GM18907 (cell line): Measurements from ENCODE around the gene CCDC142.

Experiments used
- ATAC-seq: cut with Tn5 transposase; IDR thresholded peaks from one replicate; pipeline ENCODE4 v1.9.1; 2021; ENCODE audit warnings: mild to moderate bottlenecking, moderate library complexity; ENCODE audit not compliant: unreplicated experiment

Gene CCDC142

DNA sequence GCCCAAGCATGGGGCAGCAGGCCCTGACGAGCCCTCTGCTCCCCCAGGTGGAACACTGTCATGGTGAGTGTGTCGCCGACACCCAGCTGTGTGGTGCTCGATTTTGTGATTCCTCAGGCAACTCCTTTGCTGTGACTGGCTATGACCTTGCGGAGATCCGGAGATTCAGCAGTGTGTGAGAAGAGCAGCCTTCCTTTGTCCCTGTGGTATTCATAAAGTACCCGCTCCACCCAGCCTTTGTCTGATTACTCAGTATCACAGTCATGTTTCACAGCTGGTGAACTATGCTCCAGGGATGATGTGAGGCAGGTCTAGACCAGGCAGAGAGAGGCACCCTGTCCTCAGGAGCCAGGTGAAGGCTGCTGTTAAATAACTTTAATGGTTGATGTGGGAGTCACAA lies 57.3 kb downstream of the CCDC142 start:
- no peak for ATAC-seq

DNA sequence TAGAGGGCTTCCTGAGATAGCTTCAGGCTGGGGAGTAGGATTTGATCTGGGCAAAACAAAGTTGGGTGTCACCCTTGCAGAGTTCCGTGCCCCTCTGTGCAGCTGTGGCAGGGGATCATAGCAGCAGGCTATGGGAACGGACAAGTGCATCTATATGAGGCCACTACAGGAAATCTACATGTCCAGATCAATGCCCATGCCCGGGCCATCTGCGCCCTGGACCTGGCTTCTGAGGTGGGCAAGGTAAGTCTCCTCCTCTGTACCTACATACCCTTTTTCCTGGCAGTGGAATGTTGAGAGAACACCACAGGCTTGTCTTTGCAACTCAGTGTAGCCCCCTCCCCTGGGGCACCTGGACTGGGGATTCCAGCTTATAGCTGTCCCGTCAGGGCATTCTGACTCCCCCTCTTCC lies 57.8 kb downstream of the CCDC142 start:
- ATAC-seq, result no peak

DNA sequence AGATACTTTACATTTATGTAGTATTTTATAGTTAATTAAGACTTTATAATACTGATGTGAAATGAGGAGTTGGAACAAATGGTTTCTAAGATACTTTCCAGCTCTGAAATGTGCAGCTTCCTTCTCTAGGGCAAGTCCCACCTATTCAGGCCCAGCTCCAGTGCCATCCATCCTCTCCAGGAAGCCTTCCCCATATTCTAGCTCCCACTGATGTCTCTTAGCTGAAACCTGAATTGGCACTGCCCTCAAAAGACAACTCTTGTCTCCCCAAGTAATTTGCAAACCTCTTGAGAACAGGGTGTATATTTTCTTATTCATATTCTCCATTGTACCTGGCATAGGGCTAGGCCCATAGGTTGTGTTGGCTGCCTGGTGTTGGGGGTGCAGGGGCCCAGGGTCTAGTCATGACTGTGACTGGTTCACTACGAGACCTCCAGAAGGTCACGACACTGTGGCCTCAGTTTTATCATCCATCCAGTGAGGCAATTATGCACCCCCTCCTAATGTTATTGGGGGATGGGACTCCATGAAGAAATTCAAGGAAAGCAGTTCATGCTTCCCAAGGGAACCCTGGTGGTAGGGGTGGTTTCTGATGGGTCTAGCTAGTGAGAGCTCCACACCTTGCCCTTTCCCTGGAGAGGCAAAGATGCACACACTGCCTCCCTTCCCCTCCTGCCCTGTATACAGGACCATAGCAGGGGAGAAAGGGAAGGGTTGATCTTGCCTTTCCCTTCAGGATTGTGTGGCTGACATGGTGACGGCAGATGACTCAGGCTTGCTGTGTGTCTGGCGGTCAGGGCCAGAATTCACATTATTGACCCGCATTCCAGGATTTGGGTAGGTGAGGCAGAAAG lies 58.4 kb downstream of the CCDC142 start:
- ATAC-seq, result no peak
